Esophagus mucosa (tissue), 1 donor: Measurements from ENCODE around the gene LCAT. TPM values are rescaled to one million over a fixed set of nuclear protein-coding genes. Genes with fewer than 3 reads are reported as not detected.
"Not testable (repeated sequence)": the region's sequence is repeated elsewhere in the genome, so short reads cannot be mapped to it uniquely, and the experiment has no call there.

Experiments
- ATAC-seq: fragments of 200-7000 bp; cut with Tn5 transposase; one replicate; pipeline ENCODE4 v1.9.1; 2020
- total RNA-seq: library from RNA; stranded (reverse); gene quantifications from one replicate; pipeline ENCODE4 v1.2.4, GENCODE V29; 2023
- donor health status: DM: yes; HTN: yes; CAD: no.

Gene LCAT
- total RNA-seq, 1 donor from 2014 or later: 4.1 TPM

DNA sequence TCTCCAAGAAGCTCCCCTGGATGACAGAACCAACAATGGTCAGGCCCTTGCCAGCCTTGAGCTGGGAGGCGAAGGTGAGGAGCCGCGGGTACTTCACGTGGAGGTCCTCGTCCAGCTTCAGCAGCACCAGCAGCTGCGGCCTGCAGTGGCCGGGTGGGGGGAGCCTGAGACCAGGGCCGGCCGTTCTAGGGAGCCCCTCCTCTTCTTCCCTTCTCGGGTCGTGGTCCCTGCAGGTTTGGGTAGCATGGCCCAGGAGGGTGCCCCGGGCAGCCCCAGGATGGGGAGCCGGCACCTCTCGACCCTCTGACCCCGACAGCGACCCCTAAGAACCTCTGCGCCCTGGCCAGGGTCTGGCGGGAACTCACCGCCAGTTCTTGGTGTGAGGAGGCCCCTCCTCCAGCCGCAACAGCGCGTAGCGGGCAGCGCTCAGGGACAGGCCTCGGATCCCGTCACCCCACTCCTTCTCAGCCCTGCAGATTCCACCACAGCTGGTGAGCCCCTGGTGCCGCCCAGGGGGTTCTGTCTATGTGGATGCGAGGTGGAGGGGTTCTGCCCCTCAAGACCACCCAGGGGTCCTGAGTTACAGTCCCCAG lies 3.1 kb upstream of the LCAT start:
- no peak for ATAC-seq

- no peak for ATAC-seq
These were observed 2.2 kb upstream of the LCAT start for GRCh38 chr16:67946128-67946569.

- no peak for ATAC-seq
These were observed 1.5 kb upstream of the LCAT start for GRCh38 chr16:67945392-67945933.

- no peak for ATAC-seq
These were observed 921 bp upstream of the LCAT start for GRCh38 chr16:67944690-67945391.

DNA sequence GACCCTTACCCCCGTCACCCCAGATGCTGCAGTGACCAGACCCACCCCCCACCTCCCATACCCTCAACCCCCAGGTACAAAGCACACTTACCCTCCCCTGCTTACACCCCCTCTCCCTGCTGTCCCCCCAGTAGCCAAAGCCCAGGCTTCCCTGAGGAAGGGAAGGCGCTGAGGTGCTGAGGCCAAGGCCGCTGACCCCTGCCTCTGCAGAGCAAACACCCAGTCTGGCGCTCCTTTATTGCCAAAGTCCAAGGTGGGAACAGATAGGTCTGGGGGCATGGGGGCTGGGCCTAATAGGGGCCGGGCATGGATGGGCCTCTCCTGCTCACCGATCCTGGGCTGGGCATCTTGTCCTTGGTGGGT lies 683 bp downstream of the LCAT start:
- ATAC-seq: no peak

DNA sequence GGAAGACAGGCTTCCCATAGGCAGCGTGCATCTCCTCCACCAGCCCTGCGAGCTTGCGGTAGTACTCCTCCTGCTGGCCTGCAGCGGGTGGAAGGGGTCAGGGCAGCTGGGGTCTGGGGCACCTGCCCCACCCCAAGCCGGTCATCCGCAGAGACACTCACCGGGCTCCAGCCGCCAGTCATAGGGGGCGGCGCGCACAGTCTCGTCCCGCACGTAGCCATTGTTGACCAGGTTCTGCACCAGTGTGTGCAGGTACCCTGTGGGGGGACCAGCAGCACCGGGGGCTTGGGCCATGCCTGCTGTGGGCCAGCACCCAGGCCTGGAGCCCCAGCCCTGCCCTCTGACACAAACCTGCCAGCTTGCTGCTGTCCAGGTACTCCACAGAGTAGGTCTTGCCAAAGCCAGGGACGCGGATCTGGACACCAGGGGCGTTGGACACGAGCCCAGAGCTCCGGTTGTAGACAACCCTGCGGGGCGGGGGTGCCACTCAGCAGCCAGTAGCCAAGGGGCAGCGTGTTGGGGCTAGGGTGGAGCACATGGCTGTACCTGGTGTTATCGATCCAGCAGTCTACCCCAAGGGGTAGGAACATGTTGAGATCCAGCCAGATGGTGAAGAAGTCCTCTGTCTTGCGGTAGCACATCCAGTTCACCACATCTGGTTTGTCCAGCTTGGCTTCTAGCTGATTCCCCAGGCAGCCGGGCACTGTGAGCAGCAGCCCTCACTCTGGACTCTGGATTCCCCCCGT lies 1.2 kb downstream of the LCAT start:
- ATAC-seq: no peak

DNA sequence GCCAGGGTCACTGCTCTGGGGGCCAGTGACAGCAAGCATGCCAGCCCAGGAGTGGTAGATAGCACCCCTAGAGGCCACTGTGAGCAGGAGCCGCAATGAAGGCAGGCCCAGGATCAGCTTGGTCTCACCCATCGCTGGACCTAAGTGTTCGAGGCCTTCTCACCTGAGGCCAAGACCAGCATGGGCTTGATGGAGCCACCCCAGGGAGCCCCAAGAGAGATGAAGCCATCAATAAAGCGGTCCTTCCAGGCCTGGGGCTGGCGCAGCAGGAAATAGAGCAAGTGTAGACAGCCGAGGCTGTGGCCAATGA lies 1.8 kb downstream of the LCAT start:
- ATAC-seq: peak; percentile 42

DNA sequence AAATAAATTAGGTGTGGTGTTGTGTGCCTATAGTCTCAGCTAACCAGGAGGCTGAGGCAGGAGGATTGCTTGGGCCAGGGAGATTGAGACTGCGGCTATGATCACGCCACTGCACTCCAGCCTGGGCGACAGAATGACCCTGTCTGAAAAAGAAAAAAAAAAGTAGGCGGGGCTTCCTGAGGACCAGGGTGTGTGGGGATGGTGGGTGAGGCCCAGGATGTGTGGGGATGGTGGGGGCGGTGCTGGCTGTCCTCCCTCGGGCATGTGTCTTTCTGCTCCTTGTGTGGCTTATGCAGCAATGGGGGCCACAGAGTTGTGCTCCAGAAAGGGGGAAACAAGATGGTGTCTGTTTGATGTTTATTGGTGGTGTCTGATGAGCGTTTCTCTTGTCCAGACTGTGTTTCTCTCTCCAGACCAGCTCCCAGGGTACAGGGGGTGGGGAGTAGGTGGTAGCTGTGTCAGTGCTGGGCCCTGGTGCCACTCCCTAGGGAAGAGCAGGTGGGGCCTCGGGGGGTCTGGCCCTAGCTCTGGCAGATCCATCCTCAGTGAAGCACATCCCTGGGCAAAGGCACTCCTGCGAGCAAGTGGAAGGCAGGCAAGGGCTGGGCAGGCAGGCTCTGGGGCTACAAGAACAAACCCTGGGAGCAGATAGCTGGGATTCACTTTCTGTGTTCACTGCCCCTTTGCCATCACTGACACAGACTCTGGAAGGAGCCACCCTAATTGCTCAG lies 2.3 kb downstream of the LCAT start:
- no peak for ATAC-seq

DNA sequence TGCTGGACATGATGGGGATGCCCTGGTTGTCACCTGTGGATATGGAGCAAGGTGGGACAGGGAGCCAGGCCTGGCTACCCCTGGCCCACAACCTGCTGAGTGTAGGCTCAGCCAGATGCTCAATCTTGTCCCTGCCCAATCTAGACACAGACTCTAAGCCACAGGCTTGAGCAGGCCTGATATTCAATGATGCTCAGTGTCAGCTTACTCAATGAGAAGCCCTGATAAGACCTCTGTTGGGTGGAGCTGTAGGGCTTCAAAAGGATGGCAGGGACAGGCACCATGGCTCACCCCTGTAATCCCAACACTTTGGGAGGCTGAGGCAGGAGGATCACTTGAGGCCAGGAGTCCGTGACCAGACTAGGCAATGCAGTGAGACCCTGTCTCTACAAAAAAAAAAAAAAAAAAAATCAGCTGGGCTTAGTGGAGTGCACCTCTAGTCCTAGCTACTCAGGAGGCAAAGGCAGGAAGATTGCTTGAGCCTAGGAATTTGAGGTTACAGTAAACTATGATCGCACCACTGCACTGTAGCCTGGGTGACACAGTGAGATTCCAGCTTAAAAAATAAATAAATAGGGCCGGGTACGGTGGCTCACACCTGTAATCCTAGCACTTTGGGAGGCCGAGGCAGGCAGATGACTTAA lies 3.4 kb downstream of the LCAT start:
- ATAC-seq: no peak

DNA sequence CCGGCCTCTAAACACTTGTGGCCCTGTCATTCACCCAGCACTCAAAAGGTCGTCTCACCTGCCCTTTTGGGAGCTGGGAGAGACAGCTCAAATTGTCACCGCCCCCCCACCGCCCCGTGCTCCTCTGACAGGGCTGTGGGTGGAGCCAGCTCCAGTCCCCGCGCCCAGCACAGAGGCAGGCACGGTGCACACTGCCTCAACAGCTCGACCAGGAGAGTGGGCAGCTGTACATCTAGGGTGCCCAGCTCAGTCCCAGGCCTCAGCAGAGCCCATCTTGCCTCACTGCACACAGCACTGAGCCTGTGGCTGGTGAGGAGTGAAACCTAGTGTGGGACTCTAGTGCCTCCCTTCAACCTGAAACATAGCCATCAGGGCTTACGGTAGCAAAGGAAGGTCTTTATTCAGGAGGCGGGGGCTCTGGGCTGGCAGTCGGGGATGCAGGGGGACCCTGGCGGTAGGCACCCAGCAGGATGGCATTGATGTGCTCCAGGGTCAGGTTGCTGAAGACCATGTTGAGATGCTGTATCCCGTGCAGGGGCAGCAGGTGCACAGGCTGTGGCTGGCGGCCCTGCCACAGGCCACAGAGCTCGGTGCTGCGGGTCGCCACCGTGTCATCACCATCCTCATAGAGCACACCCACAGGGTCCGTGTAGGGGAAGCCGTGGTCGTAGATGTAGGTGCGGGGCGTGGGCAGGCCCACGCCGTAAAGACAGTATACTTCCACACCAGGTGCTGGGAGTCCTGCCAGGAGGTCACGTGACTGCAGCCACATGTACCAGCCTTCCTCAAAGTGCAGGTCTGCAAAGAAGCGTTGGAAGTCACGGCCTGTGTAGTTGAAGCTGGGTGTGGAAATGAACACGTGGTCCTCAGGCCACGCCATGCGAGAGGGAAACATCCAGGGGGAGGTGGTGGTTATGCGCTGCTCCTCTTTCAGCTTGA lies 4.1 kb downstream of the LCAT start:
- no peak for ATAC-seq

DNA sequence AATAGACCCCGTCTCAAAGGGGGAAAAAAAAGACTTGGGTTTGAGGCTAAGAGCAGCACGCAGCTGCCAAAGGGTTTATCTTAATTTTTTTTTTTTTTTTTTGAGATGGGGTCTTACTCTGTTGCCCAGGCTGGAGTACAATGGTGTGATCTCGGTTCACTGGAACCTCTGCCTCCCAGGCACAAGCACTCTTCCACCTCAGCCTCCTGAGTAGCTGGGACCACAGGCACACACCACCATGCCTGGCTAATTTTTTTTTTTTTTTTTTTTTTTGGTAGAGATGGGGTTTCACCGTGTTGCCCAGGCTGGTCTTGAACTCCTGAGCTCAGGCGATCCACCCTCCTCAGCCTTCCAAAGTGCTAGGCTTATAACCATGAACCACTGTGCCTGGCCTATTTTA lies 6.2 kb downstream of the LCAT start:
- not testable (repeated sequence) for ATAC-seq

DNA sequence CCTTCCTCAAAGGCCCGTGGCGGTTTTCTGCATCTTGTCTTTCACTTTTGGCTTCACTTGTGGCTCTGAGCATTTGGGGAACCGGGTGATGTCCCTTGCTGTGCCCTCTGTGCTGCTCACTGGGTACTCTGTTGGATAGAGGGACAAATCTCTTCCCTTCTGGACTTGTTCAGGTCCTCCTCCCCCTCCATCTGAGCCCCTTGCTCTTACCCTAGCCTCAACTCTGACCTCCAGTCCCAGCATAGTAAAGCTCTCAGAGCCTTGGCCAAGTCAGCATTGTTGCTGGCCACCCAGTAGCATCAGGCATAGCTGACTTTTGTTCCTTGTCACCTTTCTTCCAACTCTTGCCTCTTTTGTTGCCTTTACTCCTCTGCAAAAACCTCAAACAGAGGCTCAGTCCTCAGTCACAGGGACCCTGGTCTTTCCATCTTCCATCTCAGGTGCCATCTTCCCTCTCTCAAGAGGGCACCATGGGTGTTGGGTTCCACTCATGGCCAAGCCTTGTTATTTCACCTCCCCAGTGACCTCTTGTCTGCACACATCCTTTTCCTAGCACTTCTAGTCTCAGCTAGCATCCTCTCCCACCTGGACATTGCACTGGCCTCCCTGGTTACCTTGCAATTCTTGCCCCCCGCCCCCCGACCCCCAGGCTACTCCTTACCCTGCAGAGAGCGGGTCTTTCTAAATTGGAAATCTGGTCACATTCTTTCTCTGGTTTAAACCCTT lies 6.9 kb downstream of the LCAT start:
- ATAC-seq: no peak

- peak; percentile 15 for ATAC-seq
These were observed 7.6 kb downstream of the LCAT start, which contains the start of gene PSMB10 for GRCh38 chr16:67936124-67936879. PSMB10 (minus strand) TSS chr16:67936850; CDS start chr16:67936749, 101 bp downstream.

DNA sequence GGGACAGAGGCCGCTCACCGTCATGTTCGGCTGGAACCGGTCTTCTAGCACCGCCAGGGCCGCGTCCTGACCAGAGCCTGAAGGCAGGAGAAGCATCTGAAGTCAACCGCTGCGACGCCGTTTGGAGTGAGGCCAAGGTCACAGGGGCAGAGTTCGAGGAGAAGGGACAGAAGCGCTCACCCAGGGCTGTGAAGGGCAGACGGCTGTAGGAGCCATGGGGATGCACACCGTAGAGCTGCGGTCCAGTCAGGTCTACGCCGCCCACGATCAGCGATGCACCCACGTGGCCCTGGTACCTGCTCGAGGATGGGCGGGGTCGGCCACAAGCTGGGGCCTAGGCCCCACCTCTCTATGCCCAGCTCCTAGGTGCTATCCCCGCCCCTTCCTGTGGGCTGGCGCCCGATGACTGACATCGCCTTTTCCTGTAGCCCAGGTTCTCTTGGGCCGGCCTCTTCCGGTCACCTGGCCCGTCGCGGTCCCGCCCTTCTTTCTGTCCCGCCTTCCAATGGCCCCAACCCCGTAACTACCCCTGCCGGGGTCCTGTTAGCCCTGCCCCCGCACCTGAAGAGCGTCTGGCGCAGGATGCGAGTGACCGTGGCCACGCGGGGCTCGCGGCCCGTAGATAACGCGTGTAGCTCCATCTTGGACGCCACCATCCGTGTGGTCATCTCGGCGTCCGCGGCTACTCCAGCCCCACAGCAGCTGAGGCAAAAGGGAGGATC lies 8.4 kb downstream of the LCAT start:
- ATAC-seq: peak; percentile 96

- ATAC-seq: peak; percentile 3
These were observed 8.9 kb downstream of the LCAT start for GRCh38 chr16:67935101-67935401.

DNA sequence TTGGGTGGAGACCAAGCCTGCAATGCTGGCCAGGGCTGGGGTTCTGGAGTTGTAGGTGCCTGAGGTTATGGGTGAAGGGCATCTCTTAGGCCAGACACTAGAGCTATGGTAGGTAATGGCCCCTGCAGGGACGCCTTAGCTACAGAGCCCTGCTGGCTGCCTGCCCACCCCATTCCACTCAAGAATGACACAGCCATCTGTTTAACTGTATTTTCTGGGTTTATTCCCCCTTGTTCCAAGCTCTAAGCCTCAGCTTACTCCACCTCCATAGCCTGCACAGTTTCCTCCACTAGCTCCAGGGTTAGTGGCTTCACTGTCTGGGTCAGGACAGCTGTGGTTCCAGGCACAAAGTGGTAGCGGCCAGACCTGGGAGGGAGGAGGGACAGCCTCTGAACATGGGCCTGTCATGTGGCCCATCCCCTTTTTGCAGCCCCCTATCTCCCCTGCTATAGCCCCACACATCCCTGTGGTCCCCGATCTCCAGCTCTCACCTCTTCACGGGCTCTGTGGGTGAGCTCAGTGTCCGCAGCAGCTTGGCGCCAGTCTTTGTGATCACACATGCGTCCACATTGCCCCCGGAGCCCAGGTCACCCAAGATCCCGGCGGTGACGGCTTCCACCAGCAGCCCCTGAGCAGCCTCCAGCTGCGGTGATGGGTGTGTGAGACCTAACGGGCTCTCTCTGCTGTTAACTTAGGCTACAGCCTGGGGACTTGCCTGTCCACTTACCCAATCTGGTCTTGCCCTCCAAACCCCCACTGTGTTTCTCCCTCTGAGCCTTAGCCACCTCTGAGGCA lies 9.4 kb downstream of the LCAT start:
- ATAC-seq: no peak

DNA sequence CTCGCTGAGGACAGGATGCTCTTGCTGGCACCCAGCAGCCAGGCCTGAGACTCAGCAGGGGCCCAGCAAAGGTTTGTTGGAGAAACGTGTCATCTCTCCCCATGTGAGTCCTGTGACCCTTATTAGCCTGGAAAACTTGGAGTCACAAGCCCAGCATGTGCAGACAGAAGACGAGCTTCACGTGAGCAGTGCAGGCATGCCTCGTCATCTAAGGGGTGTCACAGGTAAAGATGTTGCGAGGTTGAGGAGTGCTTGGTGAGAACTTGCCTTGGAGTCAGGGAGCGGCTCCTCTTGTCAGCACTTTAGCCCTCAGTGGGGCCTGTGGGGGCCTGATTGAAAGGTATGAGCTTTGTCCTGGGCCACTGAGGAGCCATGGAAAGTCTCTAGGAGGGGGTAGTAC lies 10.1 kb downstream of the LCAT start:
- no peak for ATAC-seq

DNA sequence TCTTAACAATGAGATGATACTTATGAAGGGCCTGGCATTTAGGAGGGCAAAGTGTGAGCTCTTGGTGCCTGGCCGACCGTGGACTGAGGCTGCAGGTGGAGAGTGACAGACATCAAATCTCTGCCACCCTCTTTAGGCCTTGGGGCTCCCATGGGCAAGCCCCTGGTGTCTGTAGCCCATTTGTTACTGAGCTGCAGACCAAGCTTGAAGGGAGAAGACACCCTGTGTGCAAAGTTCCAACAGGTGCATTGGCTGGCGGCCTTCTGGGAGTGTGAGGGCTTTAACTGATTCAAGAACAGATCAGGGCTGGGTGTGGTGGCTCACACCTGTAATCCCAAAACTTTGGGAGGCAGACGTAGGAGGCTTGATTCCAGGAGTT lies 11.5 kb downstream of the LCAT start:
- no peak for ATAC-seq
